ENCODE results near the gene CISD3.

CISD3 gene, protein sequence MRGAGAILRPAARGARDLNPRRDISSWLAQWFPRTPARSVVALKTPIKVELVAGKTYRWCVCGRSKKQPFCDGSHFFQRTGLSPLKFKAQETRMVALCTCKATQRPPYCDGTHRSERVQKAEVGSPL

DNA sequence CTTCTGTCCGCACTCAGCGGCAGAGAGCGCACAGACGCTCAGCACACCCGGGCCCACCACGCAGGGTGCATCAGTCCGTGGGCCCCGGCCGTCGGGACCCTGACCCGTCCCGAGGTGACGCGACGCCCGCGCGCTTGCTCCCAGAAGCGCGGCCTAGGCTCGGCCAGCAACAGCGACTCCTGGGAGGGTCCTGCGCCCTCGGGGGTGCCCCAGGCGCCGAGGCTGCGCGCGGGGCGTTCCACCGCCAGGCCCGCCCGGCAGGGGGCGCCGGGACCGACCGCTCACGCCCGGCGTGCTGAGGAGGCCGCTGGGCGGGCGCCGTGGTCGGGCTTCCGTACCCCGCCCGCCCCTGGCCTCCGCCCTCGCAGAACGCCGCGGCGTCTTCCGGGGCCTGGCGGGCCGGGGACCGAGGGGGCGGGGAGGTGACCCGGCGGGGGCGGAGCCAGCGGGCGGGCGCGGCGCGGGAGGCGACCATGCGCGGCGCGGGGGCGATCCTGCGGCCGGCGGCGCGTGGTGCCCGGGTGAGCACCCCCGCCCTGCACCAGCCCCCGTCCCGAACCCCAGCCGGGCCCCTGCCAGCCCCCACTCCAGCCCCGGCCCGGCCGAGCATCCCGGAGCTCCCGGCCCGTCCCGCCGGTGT lies at the start of gene CISD3:
Gene CISD3, plus strand, starts transcription at position 456 of the 640 bp plus-strand sequence. Its CDS starts 18 bp downstream, at position 474.
- DNase-seq: peak; percentile 87

DNA sequence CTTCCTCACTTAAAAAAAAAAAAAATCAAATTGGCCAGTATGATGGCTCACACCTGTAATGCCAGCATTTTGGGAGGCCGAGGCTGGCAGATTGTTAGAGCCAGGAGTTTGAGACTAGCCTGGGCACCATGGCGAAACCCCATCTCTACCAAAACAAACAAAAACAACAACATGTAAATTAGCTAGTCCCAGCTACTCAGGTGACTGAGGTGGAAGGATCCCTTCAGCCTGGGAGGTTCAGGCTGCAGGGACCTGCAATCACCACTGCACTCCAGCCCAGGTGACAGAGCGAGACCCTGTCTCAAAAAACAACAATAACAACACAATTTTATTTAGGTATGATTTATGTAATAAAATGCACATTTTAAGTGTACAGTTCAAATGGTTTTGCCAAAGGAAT lies 49.0 kb upstream of the CISD3 start:
- no peak for DNase-seq

DNA sequence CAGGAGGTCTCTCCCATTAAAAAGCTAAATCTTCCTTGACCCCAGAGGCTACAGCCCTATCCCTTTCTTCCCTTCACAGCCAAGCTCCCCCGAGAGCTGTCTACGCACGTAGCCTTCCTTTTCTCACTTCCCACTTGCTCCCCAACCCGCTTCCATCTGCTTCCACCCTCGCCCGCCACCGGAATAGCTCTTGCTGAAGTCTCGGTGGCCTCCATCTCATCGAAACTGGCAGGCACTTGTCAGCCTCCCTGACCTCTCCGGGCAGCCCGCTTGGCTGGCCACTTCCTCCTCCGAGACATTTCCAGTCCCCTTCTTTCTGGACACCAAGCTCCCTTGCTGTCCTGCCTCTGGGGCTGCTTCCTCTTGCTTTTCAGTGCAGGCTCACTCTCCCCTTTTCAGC lies 44.6 kb upstream of the CISD3 start:
- DNase-seq: peak; percentile 84

DNA sequence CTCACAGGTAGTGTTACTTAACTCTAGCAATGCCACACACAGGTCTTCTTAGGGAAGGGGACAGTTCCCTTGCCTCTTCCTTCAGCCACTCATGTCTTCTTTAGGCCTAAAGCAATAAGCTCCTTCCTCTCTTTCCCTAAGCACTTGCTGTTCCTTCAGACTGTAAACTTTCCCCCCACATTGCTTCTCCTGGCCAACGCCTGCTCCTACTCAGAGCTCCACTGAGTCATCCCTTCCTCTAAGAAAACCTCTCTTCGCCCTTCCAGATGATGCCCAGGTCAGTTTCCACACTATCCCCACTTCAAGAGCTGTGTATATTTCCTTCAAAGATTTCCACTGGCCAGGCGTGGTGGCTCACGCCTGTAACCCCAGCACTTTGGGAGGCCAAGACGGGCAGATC lies 42.9 kb upstream of the CISD3 start:
- peak; percentile 67 for DNase-seq

DNA sequence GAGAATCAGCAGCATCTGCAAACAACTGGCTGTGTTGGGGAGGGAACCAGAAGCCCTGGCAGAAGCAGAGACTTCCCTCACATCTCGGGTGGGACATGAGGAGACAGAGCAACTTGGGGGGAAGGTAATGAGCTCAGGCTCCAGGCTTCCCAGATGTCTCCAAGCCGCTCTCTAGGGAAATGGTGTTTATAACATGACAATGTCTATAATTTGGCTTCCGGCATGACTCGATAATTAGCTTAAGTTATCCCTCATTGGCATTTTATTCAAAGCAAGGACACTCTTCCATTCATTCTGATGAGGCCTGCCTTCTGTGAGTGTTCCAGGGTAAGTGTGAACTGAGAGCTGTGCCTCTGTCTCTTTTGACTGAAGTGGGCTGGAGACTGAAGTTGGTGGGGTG lies 39.8 kb upstream of the CISD3 start:
- no peak for DNase-seq

DNA sequence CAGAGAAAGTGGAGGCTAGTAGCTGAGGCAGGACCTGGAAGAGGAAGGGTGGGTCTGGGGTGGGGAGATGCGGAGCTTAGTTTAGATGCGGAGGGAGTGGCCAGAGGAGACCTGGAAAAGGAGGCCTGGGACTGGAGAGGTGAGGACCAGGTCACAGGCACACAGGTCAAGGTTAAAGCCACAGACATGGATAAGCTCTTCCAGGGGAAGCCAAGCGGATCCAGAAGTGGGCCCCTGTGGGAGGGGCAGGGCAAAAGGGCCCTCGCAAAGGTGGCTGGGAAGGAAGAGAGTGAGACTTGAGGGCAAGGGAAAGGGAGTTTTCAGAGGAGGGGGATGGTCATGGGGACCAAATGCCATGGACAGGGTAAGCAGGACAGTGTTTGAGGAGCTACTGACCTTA lies 39.0 kb upstream of the CISD3 start:
- DNase-seq: no peak

DNA sequence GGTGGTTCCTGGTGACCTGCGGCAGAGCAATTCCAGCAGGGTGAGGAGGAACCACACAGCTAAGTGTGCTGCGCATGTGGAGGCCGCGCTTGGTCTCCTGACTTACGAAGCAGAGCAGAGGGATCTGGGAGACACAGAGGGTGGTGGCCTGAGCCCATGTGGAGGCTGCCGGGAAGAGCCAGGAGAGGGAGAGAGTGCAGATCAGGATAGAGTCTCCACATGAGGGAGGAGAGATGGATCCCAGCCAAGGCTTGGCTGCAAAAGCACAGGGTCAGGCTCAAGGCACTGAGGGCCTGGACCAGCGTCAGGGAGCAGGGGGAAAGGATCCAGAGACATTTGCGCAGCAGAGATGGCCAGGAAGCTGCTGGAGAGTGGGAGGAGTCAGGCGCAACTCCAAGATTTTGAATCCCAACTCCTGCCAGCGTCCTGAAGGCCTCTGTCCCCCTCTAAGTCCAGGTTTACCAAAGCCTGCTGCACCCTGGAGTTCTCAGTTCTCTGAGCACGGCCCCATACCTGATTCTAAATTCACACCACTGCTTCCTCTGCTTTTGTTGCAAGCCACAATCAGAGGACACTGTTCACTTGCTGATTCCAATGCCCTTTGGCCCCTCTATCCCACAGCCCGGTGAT lies 36.3 kb upstream of the CISD3 start:
- no peak for DNase-seq

DNA sequence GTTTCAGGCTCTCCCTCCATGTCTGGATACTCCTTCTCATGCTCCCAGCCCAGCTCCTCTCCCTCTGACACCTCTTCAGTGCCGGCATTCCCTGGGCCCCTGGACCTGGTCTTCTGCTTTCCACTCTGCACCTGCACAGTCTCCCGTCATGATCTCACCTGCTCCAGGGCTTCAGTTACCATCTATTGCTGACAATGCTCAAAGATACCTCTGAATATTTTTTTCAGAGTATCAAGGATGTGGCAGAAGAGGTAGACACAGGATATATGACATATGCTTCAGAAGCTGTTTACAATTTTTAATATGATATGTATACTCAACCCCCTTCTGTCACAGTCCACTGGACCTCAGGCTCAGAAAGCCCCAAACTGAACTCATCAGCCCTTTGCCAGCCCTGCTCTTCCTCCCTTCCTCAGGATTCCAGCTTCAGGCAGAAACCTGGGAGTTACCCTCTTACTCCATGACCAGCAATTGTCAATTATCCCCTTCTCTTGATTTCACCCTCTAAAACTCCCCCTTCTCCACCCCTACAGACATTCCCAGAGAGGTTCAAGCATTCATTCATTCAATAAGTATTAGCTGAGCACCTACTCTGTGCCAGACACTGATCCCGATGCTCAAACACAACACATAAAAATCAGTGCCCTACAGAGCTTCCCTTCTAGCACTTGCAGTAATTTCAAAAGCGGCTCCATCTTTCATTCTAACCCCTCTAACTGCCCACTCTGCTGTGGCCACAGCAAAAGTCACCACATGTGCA lies 32.9 kb upstream of the CISD3 start:
- DNase-seq: no peak

DNA sequence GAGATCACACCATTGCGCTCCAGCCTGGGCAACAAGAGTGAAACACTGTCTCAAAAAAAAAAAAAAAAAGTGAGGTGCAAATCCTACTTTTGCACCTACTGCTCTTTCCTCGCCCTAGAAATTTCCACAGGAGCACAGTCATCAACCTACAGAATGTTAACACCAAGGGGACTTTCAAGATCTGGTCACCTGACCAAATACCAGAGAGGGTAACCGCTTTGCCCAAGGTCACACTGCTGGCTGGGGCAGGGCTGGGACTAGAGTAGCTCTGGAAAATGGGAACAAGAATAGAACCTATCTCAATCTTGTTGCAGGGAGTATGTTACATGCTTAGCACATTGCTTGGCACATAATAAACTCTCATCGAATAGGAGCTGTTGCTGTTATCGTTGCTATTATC lies 31.4 kb upstream of the CISD3 start:
- peak; percentile 42 for DNase-seq

DNA sequence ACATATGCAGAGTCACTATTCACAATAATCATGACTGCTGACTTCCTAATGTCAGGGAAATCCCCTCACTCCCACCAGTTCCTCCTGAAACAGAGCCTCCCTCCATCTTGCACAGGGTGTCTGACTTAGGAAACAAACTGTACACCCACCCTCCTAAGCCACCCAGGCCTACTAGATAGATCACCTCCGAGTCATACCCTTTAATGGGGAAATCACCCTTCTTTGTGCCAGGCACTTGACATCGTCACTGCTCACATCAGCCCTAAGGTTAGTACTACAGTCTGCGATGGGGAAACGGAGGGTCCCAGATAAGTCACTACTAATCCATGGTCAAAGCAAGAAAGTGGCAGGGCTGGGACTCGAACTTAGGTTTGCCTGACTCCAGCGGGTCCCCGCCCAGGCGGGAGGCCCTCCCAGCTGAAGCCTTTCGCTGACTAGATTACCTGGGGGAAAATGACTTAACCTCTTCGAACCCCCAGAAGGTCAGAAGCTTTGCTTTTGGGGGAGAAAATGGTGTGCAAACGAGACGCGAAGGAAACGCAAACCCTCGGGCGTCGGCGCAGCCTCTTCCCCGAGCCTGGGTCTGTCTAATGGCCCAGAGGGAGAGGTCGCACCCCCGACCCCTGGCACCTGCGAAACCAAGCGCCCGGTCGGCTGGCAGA lies 28.5 kb upstream of the CISD3 start:
- peak; percentile 100 for DNase-seq

DNA sequence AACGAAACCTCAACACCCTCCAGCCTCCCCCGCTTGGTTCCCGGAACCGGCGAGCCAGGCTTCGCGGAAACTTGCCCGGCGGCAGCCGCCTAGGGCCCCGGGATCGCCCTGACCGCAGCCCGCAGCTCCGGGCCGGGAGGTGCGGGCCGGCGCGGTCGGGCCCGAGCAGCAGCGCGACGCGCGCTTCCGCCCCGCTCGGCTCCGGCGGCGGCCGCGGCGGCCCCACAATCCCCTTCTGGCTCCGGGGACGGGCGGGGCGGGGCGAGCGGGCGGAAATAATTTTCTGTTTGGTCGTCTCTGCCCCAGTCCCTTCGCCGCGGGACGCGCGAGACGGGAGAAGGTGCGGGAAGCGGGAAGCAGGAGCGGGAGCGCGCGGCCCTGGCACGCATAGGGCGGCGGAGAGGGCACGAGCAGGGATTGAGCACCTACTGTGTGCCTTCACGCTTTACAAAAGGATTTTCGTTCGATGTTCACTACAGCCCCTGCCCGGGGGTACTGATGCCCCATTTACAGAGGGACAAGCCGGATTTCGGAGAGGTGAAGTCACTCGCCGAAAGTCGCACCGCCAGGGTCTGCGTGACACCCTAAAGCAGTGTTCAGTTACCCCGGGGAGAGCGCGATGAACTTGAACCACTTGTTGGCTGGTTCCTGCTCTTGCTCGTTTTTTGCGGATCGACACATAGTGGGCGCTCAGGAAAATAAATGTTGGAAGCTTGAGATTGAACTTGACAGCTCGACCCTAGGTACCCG lies 27.8 kb upstream of the CISD3 start:
- peak; percentile 89 for DNase-seq

DNA sequence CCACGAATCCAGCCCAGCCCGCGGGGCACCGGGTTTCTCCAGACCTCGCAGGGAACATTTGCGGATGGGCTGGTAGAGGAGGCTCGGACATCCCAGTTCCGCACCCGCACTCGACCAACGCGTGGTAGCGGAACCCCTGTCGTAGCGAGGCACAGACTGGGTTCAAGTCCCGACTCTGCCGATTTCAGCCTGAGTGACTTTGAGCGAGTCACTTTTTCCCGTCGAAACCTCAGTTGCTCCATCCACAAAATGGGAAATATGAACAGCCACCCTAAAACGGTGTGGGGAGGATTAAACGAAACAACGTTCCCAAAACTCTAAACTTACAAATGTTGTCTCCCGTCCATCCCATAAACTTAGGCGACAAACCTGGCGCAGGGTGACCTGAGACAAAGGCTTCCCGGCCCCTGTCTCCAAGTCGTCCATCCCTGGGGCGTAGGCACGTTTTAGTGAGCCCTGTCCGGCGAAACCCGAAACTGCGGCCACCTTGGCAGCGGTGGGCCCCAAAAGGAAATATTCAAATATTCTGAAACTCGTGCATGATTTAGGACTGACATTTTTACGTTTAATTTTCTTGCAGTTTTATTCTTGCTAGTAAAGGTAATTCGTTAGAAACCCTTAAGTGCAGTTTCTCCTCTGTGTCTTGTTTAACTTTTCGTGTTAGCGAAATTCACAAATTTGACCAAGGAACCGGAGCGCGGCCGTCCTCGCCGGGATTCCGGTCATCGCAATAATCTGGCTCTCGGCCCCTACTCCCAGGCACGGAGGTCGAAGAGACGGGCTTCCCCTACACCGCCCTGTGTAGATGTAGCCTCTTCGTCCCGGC lies 27.0 kb upstream of the CISD3 start:
- peak; percentile 56 for DNase-seq

DNA sequence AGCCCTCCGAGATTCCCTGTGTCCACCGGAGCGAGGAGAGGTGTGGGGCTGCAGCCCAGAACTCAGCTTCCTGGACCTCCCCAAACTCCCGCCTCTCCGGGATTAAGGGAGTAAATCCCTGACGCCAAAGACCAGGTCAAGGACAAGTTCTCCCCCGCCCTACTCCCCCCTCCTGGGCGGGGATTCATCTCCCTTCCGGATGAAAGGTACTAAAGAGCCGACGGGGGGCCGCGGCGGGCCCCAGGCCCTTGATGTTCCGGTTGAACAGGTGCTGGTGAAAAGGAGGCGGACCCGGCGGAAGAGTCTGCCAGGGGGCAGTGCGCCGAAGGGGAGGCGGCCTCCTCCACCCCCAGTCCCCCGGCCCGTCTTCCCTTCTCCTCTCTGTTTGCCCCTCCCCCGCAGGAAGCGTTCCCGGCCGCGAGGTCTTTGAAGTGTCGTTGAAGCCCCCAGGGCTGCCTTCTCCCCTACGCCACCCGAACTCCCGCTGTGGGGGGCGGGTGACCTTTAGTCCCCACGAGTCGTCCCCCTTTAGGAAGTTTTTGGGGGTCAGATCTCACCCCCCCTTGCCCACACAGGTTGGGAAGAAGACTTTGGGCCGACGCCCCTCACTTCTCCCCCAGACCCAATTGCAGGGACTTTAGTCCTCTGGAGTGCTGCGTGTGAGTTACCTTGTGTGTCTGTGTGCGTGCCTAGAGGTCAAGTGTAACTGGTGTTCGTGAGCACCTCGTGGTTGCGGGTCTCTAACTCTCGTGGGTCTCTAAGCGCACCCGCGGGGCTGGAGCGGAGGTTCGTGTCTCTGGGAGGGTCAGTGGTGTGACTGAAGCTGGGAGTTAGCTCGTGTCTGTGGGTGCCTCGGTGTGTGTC lies 26.2 kb upstream of the CISD3 start:
- peak; percentile 61 for DNase-seq

DNA sequence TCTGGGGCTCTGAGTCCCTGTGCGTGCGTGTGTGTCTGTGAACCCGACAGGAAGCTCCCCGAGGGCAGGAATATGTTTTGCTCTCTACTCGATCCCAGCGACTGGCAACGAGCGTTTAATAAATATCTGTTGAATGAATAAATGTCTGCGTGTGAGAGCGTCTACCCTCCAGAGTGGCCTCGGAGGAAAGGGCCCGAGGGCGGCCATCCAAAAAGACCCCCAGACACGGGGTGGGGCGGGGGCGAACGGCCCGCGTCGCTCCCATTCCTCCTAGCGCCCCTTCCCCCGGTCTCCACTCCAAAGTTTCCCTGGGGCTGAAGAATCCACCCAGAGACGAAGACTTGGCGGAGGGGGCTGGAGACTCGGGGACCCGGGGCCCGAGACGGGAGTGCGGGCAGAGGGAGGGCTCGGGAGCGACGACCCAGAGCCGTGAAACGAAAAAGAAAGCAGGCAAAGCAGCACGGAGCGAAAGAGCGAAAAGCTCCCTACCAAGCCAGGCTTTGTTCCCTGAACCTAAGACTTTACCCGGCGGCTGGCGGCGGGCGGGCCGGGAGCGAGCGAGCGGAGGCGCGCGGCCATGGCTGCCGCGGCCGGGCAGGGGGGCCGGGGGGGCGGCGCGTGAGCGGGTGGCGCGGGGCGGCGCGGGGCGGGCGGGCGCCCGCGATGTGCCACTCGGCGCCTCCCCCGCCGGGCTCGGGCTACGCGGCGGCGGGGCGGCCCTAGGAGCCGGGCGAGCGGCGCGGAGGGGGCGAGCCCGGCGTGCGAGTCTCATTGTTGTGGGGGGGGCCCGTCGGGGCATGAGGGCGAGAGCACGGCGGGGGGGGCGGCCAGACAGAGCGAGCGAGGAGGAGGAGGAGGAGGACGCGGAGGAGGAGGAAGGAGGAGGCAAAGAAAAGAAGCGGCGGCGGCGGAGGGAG lies 25.3 kb upstream of the CISD3 start, which contains the start of gene MLLT6:
Gene MLLT6, plus strand, starts transcription at position 668 of the 917 bp plus-strand sequence. CDS start 360 bp downstream, outside the sequence.
- peak; percentile 68 for DNase-seq

DNA sequence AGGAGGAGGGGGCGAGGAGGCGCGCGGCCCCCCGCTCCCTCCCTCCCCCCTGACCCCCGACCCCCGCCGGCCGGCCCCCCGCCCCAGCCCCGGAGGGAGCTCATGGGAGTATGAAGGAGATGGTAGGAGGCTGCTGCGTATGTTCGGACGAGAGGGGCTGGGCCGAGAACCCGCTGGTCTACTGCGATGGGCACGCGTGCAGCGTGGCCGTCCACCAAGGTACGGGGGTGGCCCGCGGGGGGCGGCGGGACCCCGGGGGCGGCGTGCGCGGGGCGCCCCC lies 24.7 kb upstream of the CISD3 start:
- DNase-seq: no peak

DNA sequence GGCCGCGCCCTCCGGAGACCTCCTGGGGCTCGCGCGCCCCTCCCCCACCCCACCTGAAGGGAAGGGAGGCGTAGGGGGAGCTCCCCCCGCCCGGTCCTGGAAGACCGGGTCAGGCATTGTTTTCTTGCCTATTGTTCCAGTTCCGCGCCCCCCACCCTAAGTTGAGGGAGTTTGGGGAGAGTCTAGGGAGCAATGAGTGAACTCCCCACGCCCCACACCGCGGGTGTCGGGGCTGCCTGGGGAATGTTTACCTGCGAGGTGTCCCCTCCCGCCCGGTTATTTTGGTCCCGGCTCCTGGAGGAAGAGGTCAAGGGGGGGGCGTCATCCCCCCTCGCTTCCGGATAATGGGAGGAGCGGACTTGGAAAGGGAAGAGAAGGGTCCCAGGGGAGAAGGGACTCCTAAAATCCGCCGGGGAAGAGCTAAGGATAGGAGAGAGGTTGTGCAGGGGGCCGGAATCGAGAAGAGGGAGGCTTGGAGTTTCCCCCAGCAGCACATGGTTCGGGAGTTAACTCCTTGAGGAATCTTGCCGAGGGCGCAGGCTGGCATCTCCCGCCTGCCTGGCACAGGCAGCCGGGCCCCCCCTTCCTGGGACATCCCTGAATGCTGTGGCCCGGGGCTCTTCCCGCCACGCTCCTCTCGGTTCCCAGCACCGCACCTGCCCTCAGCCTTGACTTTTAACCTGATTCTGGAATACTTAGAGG lies 24.2 kb upstream of the CISD3 start:
- DNase-seq: no peak

DNA sequence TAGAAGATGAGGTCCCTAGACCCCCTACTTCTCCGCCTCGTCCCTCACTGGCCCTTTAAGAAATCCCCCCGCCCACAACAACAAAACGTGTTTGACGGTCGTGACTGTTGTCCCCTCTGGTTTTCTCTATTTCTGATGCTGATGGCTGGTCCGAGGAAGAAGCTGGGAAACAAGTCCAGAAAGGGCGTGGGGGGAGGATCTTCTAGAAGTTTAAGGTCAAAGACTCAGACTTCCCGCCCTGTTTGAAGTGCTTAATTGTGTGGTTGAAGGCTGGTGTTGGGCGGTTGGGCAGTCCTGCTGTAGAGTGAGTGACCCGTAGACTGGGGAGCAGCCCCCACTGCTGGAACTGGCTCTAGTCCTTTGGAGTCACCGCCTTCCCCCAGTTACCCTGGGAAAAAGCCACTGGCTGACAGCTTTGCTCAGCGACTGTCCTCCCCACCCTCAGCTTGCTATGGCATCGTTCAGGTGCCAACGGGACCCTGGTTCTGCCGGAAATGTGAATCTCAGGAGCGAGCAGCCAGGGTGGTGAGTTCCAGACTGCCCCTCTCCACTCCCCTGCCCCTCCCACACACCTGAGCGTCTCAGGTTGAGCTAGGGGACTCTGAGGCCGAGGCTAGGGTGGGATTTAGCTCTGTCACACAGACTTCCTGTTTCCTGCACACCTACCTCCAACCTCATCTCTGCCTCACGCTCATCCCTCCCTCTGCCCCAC lies 23.5 kb upstream of the CISD3 start:
- DNase-seq: peak; percentile 46

DNA sequence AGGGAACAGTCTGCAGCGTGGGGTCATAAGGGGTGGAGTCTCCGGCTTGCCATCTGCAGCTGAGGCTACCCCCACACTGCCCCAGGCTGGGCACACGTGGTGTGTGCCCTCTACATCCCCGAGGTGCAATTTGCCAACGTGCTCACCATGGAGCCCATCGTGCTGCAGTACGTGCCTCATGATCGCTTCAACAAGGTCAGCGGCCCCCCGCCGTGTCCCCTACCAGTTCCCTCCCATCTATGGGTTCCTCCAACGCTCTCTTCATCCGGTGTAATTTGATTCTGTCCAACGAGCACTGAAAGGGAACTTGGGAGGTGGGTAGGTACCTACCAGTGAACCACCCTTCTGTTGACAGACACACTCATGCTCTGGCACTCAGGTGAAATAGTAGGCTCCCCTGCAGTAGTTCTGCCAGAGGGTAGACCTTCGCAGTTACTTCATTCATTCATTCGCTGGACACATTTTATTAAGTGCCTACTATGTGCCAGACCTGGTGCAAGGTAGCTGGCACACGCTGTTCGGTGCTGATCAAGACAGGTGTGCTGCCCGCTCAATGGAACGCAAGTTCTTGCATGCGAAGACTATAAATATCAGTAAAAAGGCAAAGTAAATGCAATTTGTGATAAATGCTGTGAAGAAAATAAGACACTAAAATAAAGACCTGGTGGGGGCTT lies 22.3 kb upstream of the CISD3 start:
- DNase-seq: no peak
